NCI-H1930 (cell line): ENCODE measurements around the gene WDFY3.

Experiments
- DNase-seq, 2 experiments: peaks; one replicate each; lab custom pipeline; 2025; lab: John Stamatoyannopoulos, UW

The WDFY3 gene

GRCh38 chr4:84966382-84967242 lies at the start of gene WDFY3:
TSS of gene WDFY3 (minus strand) at chr4:84966690. CDS start at chr4:84860591, 106,099 bp downstream.
- DNase-seq: peak; percentile 48 to 57

DNA sequence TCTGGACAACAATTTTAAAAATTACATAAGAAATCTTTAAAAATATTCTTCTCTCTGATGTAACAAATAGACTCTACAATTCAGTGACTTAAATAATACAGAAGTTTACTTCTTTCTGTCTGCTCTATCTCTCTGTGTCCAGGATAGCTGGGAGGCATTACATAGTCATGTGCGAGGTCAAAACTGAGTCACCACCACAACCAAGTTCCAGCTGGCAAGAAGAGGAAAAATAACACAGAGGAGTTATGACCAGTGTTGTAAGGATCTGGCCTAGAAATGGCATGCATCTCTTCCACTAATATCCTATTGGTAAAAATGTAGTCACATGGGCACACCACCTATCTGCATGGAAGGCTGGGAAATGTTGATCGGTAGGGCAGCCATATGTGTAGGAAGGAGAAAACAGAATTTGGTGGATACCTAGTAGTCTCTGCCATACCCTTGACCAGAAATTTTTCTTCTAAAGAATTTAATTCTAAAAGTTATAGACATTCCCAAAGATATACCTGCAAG lies 39.4 kb upstream of the WDFY3 start:
- DNase-seq: no peak

GRCh38 chr4:85000343-85000742 lies 33.9 kb upstream of the WDFY3 start:
- DNase-seq: no peak

GRCh38 chr4:84995386-84995785 lies 28.9 kb upstream of the WDFY3 start:
- no peak for DNase-seq

- no peak for DNase-seq
Measured at GRCh38 chr4:84994280-84994679, 27.8 kb upstream of the WDFY3 start.

GRCh38 chr4:84985952-84986351 lies 19.5 kb upstream of the WDFY3 start:
- no peak for DNase-seq

- no peak for DNase-seq
Measured at GRCh38 chr4:84977396-84977795, 10.9 kb upstream of the WDFY3 start.

DNA sequence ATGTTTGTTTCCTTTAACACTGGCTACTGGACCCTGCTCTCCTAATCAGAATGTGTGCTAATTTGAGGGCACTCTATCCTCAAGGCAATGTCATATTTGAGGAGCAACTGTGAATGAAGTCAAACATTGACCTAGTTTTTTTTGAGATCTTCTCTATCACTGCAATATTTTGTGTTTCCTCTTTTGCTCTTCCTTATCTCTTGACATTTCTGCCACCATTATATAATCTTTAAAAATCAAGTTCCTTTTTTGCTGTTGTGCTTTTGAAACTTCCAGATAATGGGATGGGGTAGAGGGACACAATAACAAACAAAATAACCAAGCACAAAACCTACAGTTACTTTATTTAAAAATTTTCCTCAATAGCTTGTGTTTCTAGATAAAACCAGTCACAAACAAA lies 7.4 kb upstream of the WDFY3 start:
- DNase-seq: no peak

DNA sequence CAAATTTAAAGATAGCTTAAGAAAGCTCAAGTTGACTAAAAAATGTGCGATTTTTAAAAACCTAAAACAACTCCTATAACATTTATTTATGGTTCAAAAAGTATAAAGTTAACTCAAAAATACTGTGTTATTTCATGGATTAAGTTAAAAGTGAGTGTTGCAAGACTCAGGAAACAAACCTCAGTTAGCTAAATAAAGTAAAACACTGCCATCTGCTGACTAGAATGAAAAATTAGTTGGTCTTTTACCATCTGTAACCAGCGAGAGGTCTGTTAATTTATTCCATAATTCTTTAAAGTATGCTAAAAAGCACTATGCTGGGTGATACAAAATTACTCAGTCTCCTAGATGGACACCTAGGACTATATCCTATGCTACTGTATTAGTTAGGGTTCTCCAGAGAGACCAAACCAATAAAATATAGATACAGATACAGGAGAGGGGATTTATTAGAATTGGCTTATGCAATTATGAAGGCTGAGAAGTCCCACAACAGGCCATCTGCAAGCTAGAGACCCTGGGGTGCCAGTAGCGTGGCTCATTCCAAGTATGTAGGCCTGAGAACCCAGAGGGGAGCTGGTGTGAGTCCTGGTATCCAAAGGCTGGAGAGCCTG lies 4.9 kb upstream of the WDFY3 start:
- DNase-seq: peak; percentile 20 to 27

- peak; percentile 79 to 83 for DNase-seq
Measured at GRCh38 chr4:84968925-84969324, 2.4 kb upstream of the WDFY3 start.

DNA sequence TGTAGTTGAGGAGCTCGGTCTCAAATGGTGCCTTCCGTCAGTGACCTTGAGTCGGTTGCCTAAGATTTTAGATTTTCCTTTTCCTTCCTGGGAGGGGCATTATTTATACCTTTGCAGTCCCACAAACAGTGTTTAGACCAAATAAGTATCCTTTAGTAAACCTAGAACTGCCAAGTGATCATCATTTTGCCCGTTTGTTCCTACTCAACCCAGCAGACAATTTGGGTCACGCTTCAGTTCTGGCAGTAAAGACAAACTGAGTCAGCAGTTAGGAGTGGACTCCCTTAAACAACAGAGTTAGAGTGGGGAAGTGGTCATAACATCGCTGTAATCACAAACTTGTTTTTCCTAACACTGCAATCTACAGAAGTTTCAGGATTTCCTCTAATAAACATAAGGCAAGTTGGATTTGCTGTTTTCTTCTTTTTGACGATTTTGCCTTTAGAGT lies 777 bp upstream of the WDFY3 start:
- DNase-seq: no peak

DNA sequence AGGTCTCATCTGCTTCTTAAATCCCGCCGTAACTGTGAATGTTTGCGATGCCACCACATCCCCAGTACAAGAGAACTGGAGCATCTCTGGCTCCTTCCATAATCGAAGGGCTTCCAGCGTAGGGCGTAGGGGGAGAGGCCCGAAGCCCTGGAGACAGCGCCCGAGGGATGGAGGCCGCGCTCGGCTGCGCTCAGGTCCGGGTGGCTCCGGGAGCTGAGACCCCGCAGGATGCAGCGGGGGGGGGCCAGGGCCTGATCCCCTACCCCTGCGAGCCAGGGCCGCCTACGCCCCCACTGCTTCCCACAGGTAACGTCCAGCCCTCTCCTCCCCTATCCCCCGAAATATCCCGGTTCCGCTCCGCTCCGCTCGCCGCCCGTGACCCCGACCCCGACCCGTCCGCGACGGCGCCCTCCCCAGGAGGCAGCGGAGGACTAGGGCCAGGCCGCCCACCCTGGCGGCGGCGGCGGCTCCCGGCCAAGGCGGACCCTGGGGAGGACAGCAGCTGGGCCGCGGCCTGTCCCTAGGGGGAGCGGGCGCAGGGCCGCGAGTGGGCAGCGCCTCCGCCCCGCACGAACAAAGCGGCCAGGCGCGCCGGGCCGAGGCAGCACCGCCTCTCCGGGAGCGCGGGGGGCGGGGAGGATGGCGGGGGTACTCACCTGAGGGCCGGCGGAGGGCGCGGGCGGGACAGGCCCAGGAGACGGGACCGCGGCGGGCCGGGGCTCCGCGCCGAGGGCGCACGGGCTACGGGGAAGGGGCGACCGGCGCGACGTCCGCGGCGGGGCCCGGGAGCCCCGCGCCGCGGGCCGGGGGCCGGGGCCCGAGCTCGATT lies 723 bp downstream of the WDFY3 start:
- peak; percentile 37 to 52 for DNase-seq

DNA sequence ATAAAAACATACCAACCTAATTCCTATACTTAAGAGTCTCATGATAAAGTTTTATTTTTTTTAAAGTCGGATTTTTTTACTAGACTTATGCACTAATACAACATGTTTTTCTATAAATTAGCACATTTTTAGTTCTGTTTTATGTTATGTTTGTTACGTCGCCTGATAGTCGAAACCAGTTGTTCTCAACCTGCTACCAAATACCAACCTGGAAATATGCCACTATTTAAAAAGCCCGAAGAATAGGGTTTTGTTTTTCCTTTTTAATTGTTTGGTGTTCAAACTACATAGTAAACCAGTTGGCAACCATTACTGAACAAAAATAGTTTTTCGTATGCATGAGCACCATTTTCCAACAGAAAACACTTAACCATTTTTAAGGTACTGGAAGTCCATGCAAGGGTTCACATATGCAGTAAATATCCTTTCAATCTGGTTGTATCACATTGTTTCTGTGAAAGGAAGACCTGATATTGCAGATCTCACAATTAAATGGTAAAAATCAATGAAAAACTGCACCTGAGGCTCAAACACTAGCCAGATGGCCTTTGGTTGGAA lies 1.4 kb downstream of the WDFY3 start:
- no peak for DNase-seq

GRCh38 chr4:84962102-84962501 lies 4.4 kb downstream of the WDFY3 start:
- no peak for DNase-seq

DNA sequence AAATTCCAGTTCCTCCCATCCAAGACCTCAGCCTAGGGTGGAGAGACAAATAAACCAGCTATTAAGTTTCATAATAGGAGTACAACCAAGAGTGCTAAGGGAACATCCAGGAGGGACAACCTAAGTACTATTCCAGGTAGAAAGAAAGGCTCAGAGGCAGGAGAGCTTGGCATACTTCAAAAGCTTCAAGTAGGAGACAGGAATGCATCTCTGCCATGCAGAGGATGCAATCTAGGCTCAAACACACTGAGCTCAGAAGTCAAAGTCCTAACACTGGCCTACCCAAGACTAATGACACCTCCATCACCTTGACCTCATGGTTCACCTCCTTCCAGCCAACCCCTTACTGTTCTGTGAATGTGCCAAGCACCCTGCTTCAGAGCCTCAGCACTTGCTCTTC lies 8.1 kb downstream of the WDFY3 start:
- DNase-seq: no peak

- DNase-seq: no peak
Measured at GRCh38 chr4:84957514-84958420, 8.7 kb downstream of the WDFY3 start.

GRCh38 chr4:84956014-84956413 lies 10.5 kb downstream of the WDFY3 start:
- DNase-seq: no peak

- no peak for DNase-seq
Measured at GRCh38 chr4:84954982-84955567, 11.4 kb downstream of the WDFY3 start.

GRCh38 chr4:84952776-84953175 lies 13.7 kb downstream of the WDFY3 start:
- DNase-seq: no peak

DNA sequence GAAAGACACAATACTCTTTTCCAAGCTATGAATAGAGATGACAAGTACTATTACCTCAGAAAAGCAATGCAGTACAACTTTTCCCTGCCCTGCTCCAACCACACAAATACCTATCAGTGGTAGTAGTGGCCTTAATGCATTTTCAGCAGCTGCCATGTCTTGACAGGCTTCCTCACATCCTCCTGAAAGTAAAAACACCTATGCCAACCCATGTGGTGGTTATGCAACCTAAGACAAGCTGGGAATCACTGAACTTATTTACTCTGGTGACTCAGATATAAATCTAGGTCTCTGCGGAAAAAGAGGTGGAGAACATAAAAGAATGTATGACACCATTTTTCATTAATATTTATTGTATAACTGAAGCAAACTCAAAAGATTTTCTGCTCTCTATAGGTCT lies 14.5 kb downstream of the WDFY3 start:
- DNase-seq: no peak

DNA sequence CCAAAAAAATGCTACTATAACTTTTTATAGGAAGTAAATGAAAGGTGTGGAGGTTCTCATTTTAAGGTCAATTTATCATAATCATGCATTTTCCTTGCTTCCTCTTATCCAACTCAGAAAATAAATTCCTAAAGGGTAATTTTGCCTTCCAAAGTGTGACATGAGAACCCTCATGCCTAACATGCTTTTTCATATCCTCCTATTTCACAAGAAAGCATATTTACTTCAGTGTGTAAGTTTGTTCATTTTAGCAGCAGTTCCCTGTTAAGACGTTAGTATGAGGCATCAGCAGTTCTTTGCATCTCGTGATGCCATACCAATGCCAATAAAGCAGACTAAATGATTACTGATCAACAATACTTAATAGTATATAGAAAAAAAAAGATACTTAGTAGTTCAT lies 18.4 kb downstream of the WDFY3 start:
- DNase-seq: no peak
